Measurements from ENCODE around the gene MYH14. TPM values are rescaled to one million over a fixed set of nuclear protein-coding genes. Genes with fewer than 3 reads are reported as not detected.

The MYH14 gene
- total RNA-seq, 6 experiments from 2014 or later, result 0.09 TPM; not detected in 5

DNA sequence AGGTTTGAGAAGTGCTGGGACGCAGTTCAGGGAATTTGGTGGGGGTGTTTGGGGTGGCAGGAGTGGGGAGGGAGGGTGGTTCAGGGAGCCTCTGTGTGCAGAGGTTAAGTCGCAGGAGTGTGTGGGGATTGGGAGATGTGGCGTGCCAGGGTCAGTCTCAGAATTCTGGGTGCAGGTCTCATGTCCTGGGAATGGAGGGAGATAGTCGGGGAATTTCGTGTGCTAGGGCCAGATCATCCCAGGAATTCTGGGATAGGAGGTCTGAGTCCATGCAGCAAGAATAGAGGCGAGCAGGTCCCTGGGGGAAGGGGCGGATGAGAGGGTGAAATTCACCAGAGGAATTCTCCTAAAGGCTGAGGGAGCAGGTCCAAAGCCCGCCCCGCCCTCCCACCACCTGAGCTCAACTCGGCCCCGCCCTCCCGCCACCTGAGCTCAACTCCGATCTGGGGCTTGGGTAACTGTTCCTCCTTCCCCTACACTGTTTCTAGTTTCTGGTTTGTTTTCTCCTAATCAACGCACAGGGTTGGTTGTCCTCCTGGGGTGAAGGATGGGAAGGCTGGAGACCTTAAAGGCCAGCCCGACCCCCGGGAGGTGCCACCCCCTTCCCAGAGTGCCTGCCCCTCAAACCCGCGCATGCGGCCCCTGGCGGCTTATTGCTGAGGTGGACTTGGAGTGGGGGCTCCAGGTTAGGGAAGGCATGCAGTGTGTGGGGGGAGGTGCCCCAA, 110.6 kb downstream of the MYH14 start:
- peaks cover 6% of the 10 kb centered on the region; the same call in 1 of the 2 replicates for H3K4me1 Mint-ChIP-seq (ENCODE audit: low read depth)
- peaks cover 41% of the 10 kb centered on the region for H3K27me3 Mint-ChIP-seq (ENCODE audit: insufficient read depth)
- no peak for DNase-seq
- H3K36me3 Mint-ChIP-seq (ENCODE audit: low read depth), result no peaks in the 10 kb centered on the region
- TF ChIP-seq, protein P1, sequence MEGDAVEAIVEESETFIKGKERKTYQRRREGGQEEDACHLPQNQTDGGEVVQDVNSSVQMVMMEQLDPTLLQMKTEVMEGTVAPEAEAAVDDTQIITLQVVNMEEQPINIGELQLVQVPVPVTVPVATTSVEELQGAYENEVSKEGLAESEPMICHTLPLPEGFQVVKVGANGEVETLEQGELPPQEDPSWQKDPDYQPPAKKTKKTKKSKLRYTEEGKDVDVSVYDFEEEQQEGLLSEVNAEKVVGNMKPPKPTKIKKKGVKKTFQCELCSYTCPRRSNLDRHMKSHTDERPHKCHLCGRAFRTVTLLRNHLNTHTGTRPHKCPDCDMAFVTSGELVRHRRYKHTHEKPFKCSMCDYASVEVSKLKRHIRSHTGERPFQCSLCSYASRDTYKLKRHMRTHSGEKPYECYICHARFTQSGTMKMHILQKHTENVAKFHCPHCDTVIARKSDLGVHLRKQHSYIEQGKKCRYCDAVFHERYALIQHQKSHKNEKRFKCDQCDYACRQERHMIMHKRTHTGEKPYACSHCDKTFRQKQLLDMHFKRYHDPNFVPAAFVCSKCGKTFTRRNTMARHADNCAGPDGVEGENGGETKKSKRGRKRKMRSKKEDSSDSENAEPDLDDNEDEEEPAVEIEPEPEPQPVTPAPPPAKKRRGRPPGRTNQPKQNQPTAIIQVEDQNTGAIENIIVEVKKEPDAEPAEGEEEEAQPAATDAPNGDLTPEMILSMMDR (IDR thresholded peaks at IDR 0.05), result no peak
- no peak overlapping the region for H3K4me3 Mint-ChIP-seq
- no peak overlapping the region for H3K27ac Mint-ChIP-seq
- no peaks in the 10 kb centered on the region for H3K9me3 Mint-ChIP-seq

- TF ChIP-seq, protein P1 (IDR thresholded peaks at IDR 0.05), result no peak
- H3K9me3 Mint-ChIP-seq, result no peaks in the 10 kb centered on the region
- H3K4me3 Mint-ChIP-seq, result no peak overlapping the region
- no peaks in the 10 kb centered on the region for H3K36me3 Mint-ChIP-seq (ENCODE audit: low read depth)
- no peak for DNase-seq
- peaks cover 6% of the 10 kb centered on the region; the same call in 1 of the 2 replicates for H3K4me1 Mint-ChIP-seq (ENCODE audit: low read depth)
- H3K27me3 Mint-ChIP-seq (ENCODE audit: insufficient read depth), result peaks cover 41% of the 10 kb centered on the region
- H3K27ac Mint-ChIP-seq, result no peak overlapping the region
Observed at GRCh38 chr19:50314724-50315708, 111.6 kb downstream of the MYH14 start.

GRCh38 chr19:50315773-50316448, 112.5 kb downstream of the MYH14 start:
- peak; percentile 5 for DNase-seq
- Mint-ChIP-seq H3K36me3 (ENCODE audit: low read depth) (no peaks in the 10 kb centered on the region), H3K27ac (no peak overlapping the region), H3K9me3 (no peaks in the 10 kb centered on the region), H3K27me3 (ENCODE audit: insufficient read depth) (peaks cover 32% of the 10 kb centered on the region), H3K4me3 (no peak overlapping the region), H3K4me1 (ENCODE audit: low read depth) (peaks cover 6% of the 10 kb centered on the region; the same call in 1 of the 2 replicates)
- TF ChIP-seq, protein P1 (IDR thresholded peaks at IDR 0.05), result no peak

DNA sequence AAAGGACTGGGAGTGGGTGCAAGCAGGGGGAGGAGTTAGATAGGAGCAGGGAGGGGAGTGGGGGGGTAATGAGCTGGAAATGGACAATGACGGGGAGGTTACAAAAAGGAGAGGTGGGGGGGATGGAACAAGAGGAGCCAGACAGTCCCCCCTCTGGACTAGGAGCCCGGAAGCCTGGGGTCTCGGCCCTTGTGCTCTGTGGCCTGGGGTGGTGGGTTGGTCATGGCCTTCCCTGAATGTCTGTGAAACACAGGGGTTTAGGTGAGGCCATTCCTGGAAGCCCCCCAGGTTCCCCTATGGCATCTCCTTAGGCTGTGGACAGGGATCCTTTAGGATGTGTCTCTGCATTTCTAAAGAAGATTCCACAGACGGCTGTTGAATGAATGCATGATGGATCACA, 113.7 kb downstream of the MYH14 start:
- H3K27me3 Mint-ChIP-seq (ENCODE audit: insufficient read depth), result peaks cover 35% of the 10 kb centered on the region
- no peaks in the 10 kb centered on the region for H3K36me3 Mint-ChIP-seq (ENCODE audit: low read depth)
- DNase-seq, result no peak
- H3K4me1 Mint-ChIP-seq (ENCODE audit: low read depth), result peaks cover 6% of the 10 kb centered on the region; the same call in 1 of the 2 replicates
- H3K9me3 Mint-ChIP-seq, result no peaks in the 10 kb centered on the region
- TF ChIP-seq, protein P1 (IDR thresholded peaks at IDR 0.05), result no peak
- no peak overlapping the region for H3K27ac Mint-ChIP-seq
- no peak overlapping the region for H3K4me3 Mint-ChIP-seq

- H3K4me1 Mint-ChIP-seq (ENCODE audit: low read depth), result peaks cover 6% of the 10 kb centered on the region; the same call in 1 of the 2 replicates
Observed at GRCh38 chr19:50318438-50318837, 115.0 kb downstream of the MYH14 start.

More at GRCh38 chr19:50318438-50318837, 115.0 kb downstream of the MYH14 start:
- Mint-ChIP-seq H3K27me3 (ENCODE audit: insufficient read depth) (peaks cover 31% of the 10 kb centered on the region), H3K4me3 (no peak overlapping the region), H3K9me3 (no peaks in the 10 kb centered on the region), H3K36me3 (ENCODE audit: low read depth) (no peaks in the 10 kb centered on the region), H3K27ac (no peak overlapping the region)
- DNase-seq, result no peak
- TF ChIP-seq, protein P1 (IDR thresholded peaks at IDR 0.05), result no peak

All from HFFc6 (cell line).